ENCODE results near the gene HSPA9.

DNA sequence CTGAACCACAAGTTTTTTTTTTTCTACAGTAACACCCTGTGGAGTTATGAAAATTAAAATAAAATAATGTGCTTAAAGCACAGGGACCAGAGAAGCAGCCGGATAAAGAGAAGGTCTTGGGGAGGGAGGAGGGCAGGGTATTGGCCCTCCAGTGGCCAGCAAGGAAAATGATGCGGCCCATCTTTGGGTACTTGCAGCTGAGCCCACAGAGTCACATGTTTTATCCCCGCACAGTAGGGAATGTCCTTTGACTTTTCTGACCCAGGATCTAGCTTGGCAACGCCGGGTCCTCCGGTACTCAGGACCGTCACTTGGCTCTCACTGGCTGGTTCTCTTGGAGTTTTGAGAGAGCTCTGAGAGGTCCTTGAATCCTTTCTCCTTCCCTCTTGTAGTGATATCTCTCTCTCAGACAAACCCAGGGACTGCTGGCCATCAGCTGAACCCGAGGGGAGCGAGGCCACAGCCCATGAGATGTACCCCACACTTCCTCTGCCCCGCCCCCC lies 35.3 kb upstream of the HSPA9 start:
- TF ChIP-seq, protein P1, sequence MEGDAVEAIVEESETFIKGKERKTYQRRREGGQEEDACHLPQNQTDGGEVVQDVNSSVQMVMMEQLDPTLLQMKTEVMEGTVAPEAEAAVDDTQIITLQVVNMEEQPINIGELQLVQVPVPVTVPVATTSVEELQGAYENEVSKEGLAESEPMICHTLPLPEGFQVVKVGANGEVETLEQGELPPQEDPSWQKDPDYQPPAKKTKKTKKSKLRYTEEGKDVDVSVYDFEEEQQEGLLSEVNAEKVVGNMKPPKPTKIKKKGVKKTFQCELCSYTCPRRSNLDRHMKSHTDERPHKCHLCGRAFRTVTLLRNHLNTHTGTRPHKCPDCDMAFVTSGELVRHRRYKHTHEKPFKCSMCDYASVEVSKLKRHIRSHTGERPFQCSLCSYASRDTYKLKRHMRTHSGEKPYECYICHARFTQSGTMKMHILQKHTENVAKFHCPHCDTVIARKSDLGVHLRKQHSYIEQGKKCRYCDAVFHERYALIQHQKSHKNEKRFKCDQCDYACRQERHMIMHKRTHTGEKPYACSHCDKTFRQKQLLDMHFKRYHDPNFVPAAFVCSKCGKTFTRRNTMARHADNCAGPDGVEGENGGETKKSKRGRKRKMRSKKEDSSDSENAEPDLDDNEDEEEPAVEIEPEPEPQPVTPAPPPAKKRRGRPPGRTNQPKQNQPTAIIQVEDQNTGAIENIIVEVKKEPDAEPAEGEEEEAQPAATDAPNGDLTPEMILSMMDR (IDR thresholded peaks at IDR 0.05), result no peak
- TF ChIP-seq POLR2A (IDR thresholded peaks at IDR 0.05), result no peak
